Posterior cingulate gyrus (tissue), 11 donors: Measurements from ENCODE around the gene ABHD4.
"Not testable (repeated sequence)": the region's sequence is repeated elsewhere in the genome, so short reads cannot be mapped to it uniquely, and the experiment has no call there.

ENCODE experiments used
- DNase-seq, 10 donors: peaks; one replicate each; pipeline versions ENCODE4 v3.0.0 to v3.0.0-alpha.2; 2020 to 2021; ENCODE audit warnings: mixed read lengths in 3 of 10
- intact Hi-C: fragments of 100-400 bp; cut with DNase I; formaldehyde crosslinking; loops from one replicate; pipeline ENCODE4 v1.15.1; 2023

Gene ABHD4

GRCh38 chr14:22614240-22614799 lies 16.2 kb downstream of the ABHD4 start:
- intact Hi-C loops = no loop called here
- DNase-seq = no peak

GRCh38 chr14:22615765-22616164 lies 17.7 kb downstream of the ABHD4 start:
- intact Hi-C loops, DNase-seq: not testable (repeated sequence)

- DNase-seq = no peak
- intact Hi-C loops = no loop called here
These were observed 24.2 kb downstream of the ABHD4 start for GRCh38 chr14:22622255-22622654.

- no peak for DNase-seq
- intact Hi-C loops = no loop called here
These were observed 24.9 kb downstream of the ABHD4 start for GRCh38 chr14:22623047-22623446.

- intact Hi-C loops = no loop called here
- no peak for DNase-seq
These were observed 28.5 kb downstream of the ABHD4 start for GRCh38 chr14:22626590-22626989.

- intact Hi-C loops = no loop called here
- no peak for DNase-seq
These were observed 29.6 kb downstream of the ABHD4 start for GRCh38 chr14:22627506-22628263.

- intact Hi-C loops = no loop called here
These were observed 31.3 kb downstream of the ABHD4 start for GRCh38 chr14:22629361-22629760.

GRCh38 chr14:22630066-22630465 lies 32.0 kb downstream of the ABHD4 start:
- no peak for DNase-seq
- intact Hi-C loops = no loop called here

More at GRCh38 chr14:22629361-22629760, 31.3 kb downstream of the ABHD4 start:
- no peak for DNase-seq

- intact Hi-C loops = no loop called here
These were observed 32.4 kb downstream of the ABHD4 start for GRCh38 chr14:22630486-22630885.

GRCh38 chr14:22634233-22634900 lies 36.3 kb downstream of the ABHD4 start:
- DNase-seq = no peak
- intact Hi-C loops = no loop called here

More at GRCh38 chr14:22630486-22630885, 32.4 kb downstream of the ABHD4 start:
- no peak for DNase-seq

GRCh38 chr14:22635980-22636379 lies 37.9 kb downstream of the ABHD4 start:
- DNase-seq, intact Hi-C loops: not testable (repeated sequence)

GRCh38 chr14:22640192-22640591 lies 42.1 kb downstream of the ABHD4 start:
- no peak for DNase-seq
- intact Hi-C loops = no loop called here

GRCh38 chr14:22641846-22642245 lies 43.7 kb downstream of the ABHD4 start:
- no peak for DNase-seq
- intact Hi-C loops = no loop called here

GRCh38 chr14:22644305-22644635 lies 46.2 kb downstream of the ABHD4 start, which contains the start of gene OR6J1:
Gene OR6J1, minus strand, starts transcription at chr14:22644352. Its CDS starts 9,541 bp downstream, at chr14:22634811.
- no peak for DNase-seq
- intact Hi-C loops = no loop called here

GRCh38 chr14:22646570-22647254 lies 48.6 kb downstream of the ABHD4 start:
- no peak for DNase-seq
- intact Hi-C loops = no loop called here

GRCh38 chr14:22648506-22648905 lies 50.4 kb downstream of the ABHD4 start:
- intact Hi-C loops = no loop called here
- no peak for DNase-seq

GRCh38 chr14:22650046-22650739 lies 52.1 kb downstream of the ABHD4 start:
- no peak for DNase-seq
- intact Hi-C loops = loop anchor here (10.0 kb wide), 1 partner anchor 205 kb away; no protein-coding TSS in a partner anchor

GRCh38 chr14:22650960-22651521 lies 52.9 kb downstream of the ABHD4 start:
- DNase-seq = no peak
- intact Hi-C loops = loop anchor here (10.0 kb wide), 1 partner anchor 204 kb away; no protein-coding TSS in a partner anchor

GRCh38 chr14:22651586-22651985 lies 53.5 kb downstream of the ABHD4 start:
- no peak for DNase-seq
- intact Hi-C loops = loop anchor here (10.0 kb wide), 1 partner anchor 203 kb away; no protein-coding TSS in a partner anchor
